ENCODE measurements around the gene COL4A5. TPM values are rescaled to one million over a fixed set of nuclear protein-coding genes. Genes with fewer than 3 reads are reported as not detected.

Gene COL4A5
- total RNA-seq, 4 donors from 2014 or later = 9.9 to 31.7 (median 13.9) TPM

DNA sequence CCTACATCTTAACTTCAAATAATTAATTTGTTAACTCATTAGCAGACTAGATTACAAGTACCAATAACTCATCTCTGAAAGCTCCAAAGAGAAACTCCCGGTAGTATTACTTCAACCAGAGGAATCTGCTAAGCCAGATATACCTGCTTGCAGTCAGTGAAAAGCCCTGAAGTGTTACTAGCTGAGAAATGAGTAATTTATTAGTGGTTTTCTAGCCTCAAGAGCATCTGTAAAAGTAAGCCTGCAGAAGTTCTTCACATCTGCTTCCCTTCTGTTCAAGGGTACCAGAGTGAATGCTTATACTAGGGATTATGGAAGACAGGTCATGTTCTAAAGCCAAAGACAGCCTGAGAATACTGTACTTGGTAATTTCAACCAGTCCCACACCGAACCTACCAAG is 262.0 kb downstream of the COL4A5 start:
- DNase-seq = no peak
- Histone ChIP-seq H3K36me3 (no peaks in the 10 kb centered on the region), H3K27me3 (no peaks in the 10 kb centered on the region), H3K9me3 (no peaks in the 10 kb centered on the region), H3K4me3 (no peak overlapping the region), H3K27ac (no peak overlapping the region), H3K4me1 (no peaks in the 10 kb centered on the region)
- intact Hi-C loops (cut with DNase I) = no loop called here
- 45 to 85% methylated on average over 2 of the region's 2 CpGs for WGBS, 2 donors
- TF ChIP-seq POLR2A (IDR thresholded peaks at IDR 0.05) = no peak
- TF ChIP-seq, protein P1, sequence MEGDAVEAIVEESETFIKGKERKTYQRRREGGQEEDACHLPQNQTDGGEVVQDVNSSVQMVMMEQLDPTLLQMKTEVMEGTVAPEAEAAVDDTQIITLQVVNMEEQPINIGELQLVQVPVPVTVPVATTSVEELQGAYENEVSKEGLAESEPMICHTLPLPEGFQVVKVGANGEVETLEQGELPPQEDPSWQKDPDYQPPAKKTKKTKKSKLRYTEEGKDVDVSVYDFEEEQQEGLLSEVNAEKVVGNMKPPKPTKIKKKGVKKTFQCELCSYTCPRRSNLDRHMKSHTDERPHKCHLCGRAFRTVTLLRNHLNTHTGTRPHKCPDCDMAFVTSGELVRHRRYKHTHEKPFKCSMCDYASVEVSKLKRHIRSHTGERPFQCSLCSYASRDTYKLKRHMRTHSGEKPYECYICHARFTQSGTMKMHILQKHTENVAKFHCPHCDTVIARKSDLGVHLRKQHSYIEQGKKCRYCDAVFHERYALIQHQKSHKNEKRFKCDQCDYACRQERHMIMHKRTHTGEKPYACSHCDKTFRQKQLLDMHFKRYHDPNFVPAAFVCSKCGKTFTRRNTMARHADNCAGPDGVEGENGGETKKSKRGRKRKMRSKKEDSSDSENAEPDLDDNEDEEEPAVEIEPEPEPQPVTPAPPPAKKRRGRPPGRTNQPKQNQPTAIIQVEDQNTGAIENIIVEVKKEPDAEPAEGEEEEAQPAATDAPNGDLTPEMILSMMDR (IDR thresholded peaks at IDR 0.05) = no peak

DNA sequence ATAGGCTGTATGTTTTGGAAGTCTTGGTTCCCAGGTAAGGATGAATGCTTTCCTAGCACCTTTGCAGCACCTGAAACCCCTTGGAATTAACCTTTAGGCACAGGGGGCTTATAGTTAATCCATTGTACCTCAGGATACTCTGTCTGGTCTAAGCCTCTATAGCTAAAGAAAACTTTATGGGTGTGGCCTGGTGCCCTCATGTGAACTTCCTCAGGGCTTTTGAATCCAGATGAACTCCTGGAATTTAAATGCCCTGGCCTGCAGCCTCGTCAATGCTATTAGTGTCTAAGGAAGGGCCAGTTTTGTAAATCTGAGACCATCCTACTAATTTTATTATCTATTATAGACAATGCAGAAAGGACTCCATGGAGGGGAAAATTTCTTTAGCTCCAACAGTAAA is 262.9 kb downstream of the COL4A5 start:
- H3K4me1 ChIP-seq = no peaks in the 10 kb centered on the region
- WGBS, 2 donors = 22 to 25% methylated on average over 1 of the region's 1 CpG
- no peak overlapping the region for H3K27ac ChIP-seq
- intact Hi-C loops (cut with DNase I) = no loop called here
- TF ChIP-seq, protein P1 (IDR thresholded peaks at IDR 0.05) = no peak
- no peak for TF ChIP-seq POLR2A (IDR thresholded peaks at IDR 0.05)
- H3K27me3 ChIP-seq = no peaks in the 10 kb centered on the region
- no peaks in the 10 kb centered on the region for H3K9me3 ChIP-seq
- H3K36me3 ChIP-seq = no peaks in the 10 kb centered on the region
- no peak overlapping the region for H3K4me3 ChIP-seq
- no peak for DNase-seq

DNA sequence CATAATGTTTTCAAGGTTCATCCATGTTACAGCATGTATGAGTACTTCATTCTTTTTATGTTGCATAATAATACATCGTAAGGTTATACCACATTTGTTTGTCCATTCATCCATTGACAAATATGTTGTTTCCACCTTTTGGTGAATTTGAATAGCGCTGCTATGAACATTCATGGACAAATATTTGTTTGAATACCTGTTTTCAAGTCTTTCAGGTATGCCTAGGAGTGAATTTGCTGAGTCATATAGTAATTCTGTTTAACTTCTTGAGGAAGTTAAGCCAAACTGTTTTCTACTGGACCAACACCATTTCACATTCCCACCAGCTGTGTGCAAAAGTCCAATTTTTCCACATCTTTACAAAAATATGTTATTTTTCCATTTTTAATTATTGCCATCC is 265.2 kb downstream of the COL4A5 start:
- Histone ChIP-seq H3K27ac (no peak overlapping the region), H3K36me3 (no peaks in the 10 kb centered on the region), H3K4me1 (no peaks in the 10 kb centered on the region), H3K9me3 (no peaks in the 10 kb centered on the region), H3K27me3 (no peaks in the 10 kb centered on the region), H3K4me3 (no peak overlapping the region)
- TF ChIP-seq, protein P1 (IDR thresholded peaks at IDR 0.05) = no peak
- no peak for TF ChIP-seq POLR2A (IDR thresholded peaks at IDR 0.05)
- 46 to 64% methylated on average over 2 of the region's 2 CpGs for WGBS, 2 donors
- no peak for DNase-seq
- intact Hi-C loops (cut with DNase I) = no loop called here

DNA sequence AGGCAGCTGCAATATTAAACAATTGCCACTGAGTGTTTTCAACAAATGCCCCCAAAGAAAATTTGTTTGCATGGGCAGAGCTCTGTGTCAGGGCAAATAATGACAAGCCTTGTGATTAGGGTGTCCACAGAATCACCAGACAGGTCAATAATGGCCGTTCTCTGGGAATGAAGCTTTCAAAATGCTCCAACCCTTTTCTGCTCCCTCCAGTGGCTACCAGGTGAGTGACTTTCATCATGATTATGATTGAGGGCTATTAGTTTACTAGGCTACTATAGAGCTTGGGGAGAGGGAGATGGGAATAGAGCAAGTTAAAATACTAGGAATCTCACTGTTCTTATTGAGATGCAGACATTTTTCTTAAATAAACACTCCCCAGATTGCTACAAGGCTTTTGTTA is 273.2 kb downstream of the COL4A5 start:
- H3K27ac ChIP-seq = no peak overlapping the region
- no peaks in the 10 kb centered on the region for H3K4me1 ChIP-seq
- DNase-seq = no peak
- no peak overlapping the region for H3K4me3 ChIP-seq
- peaks cover 0 to 4% (median 0%) of the 10 kb centered on the region in 3 donors for H3K9me3 ChIP-seq
- no peaks in the 10 kb centered on the region for H3K36me3 ChIP-seq
- TF ChIP-seq, protein P1 (IDR thresholded peaks at IDR 0.05) = no peak
- TF ChIP-seq POLR2A (IDR thresholded peaks at IDR 0.05) = no peak
- WGBS, 2 donors = 29 to 62% methylated on average over 1 of the region's 1 CpG
- intact Hi-C loops (cut with DNase I) = no loop called here
- peaks cover 0 to 2% (median 0%) of the 10 kb centered on the region in 4 donors for H3K27me3 ChIP-seq

DNA sequence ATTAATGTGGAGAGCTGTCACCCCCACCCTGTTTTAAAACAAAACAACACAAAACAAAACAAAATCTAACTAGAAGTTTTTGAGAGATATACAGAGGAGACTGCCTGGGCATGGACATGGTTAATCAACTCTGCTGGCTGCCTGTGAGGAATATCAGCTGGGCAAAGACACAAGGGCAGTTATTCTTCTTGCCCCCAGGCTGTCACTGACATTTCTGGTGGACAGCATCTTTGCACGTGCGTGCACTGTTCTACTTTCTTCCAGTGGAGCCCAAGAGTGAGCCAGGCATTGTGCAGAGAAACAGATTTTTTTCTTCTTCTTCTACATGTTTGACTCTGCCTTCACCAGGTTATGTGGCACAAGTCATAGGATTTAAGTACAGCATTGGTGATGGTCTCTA is 282.9 kb downstream of the COL4A5 start:
- Histone ChIP-seq H3K27ac (no peak overlapping the region), H3K36me3 (no peaks in the 10 kb centered on the region), H3K9me3 (no peaks in the 10 kb centered on the region), H3K27me3 (no peaks in the 10 kb centered on the region), H3K4me3 (no peak overlapping the region), H3K4me1 (no peaks in the 10 kb centered on the region)
- 58 to 65% methylated on average over 2 of the region's 2 CpGs for WGBS, 2 donors
- intact Hi-C loops (cut with DNase I) = no loop called here
- no peak for DNase-seq
- no peak for TF ChIP-seq POLR2A (IDR thresholded peaks at IDR 0.05)
- TF ChIP-seq, protein P1 (IDR thresholded peaks at IDR 0.05) = no peak

Measured in esophagus squamous epithelium (tissue), 5 donors.